GM12892 (cell line): ENCODE measurements around the gene RPL15.

Source experiments
- POLR2A ChIP-seq: IDR thresholded peaks from 2 replicates; pipeline ENCODE4 v1.6.1; 2011; ENCODE audit warnings: low read depth, low read length, control low read depth
- POLR2AphosphoS5 ChIP-seq: IDR thresholded peaks from 2 replicates; pipeline ENCODE4 v1.6.1; 2011; ENCODE audit warnings: low read depth, low read length, control low read depth
- TAF1 ChIP-seq: IDR thresholded peaks from 2 replicates; pipeline ENCODE4 v1.6.1; 2011; ENCODE audit warnings: low read depth, mild to moderate bottlenecking, control low read depth, low read length, borderline replicate concordance

GRCh38 chr3:23882487-23882918 lies 34.4 kb upstream of the RPL15 start:
- TF ChIP-seq POLR2AphosphoS5, result no peak
- TF ChIP-seq POLR2A, result no peak
- no peak for TF ChIP-seq TAF1
